Breast epithelium (tissue), 3 donors: Measurements from ENCODE around the gene POU2F3.

Source experiments
- POLR2AphosphoS5 ChIP-seq, 3 donors: sonication (generic); formaldehyde crosslinking; IDR thresholded peaks; one replicate each; pipeline ENCODE4 v1.6.1; 2017; ENCODE audit warnings: antibody characterized with exemption in 3 of 3
- TF ChIP-seq, protein P1 (sequence below), 3 donors: fragments of 450-650 bp; IDR thresholded peaks; one replicate each; pipeline ENCODE4 v1.5.1; 2016 to 2017; ENCODE audit warnings: antibody characterized with exemption in 3 of 3, mild to moderate bottlenecking in 3 of 3, moderate library complexity in 3 of 3

DNA sequence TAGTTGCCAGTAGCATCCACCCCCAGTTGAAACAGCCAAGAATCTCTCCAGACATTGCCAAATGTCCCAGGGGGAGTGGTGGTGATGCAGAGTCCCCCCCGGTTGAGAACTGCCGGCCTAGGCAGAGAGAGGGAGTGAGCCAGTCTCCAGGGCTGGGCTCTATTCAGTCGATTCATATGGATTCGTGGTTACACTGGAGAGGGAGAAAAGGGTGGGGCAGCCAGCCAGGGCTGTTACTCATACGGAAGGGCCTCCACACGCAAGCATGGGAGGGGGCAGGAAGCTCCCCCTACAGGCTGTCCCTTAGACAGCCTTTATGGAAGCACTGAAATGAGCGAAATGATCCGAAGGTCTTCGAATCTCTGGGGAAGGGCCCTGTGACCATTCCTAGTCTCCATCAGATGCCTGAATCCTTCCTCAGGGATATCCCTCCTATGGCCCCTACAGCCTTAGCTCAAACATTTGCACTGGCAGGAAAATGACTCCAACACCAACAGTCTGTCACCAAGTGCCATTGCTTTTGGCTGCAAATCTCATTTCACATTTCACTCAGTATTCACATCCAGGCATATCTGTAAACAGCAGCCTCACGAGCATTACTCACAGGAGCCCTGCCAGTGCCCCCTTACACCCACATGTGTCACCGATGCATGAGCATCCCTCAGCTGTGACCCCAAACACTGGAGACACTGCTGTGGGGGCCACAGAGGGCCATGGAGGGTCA lies 66.7 kb downstream of the POU2F3 start:
- TF ChIP-seq POLR2AphosphoS5 (IDR thresholded peaks at IDR 0.05) = no peak
- TF ChIP-seq, protein P1, sequence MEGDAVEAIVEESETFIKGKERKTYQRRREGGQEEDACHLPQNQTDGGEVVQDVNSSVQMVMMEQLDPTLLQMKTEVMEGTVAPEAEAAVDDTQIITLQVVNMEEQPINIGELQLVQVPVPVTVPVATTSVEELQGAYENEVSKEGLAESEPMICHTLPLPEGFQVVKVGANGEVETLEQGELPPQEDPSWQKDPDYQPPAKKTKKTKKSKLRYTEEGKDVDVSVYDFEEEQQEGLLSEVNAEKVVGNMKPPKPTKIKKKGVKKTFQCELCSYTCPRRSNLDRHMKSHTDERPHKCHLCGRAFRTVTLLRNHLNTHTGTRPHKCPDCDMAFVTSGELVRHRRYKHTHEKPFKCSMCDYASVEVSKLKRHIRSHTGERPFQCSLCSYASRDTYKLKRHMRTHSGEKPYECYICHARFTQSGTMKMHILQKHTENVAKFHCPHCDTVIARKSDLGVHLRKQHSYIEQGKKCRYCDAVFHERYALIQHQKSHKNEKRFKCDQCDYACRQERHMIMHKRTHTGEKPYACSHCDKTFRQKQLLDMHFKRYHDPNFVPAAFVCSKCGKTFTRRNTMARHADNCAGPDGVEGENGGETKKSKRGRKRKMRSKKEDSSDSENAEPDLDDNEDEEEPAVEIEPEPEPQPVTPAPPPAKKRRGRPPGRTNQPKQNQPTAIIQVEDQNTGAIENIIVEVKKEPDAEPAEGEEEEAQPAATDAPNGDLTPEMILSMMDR (IDR thresholded peaks at IDR 0.05) = no peak
